ENCODE results near the gene MAGI3.

DNA sequence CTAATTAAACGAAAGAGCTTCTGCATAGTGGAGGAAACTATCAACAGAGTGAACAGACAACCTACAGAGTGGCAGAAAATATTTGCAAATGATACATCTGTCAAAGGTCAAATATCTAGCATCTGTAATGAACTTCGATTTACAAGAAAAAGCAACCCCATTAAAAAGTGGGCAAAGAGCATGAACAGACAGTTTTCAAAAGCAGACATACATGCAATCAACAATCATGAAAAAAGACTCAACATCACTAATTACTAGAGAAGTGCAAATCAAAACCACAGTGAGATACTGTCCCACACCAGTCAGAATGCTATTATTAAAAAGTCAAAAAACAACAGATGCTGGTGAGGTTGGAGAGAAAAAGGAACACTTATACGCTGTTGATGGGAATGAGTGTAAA lies 103.2 kb downstream of the MAGI3 start:
- TF ChIP-seq GATA3 (IDR thresholded peaks at IDR 0.05; ENCODE audit: low read depth, low read length) = no peak
- no peak for TF ChIP-seq GATA2 (IDR thresholded peaks at IDR 0.05; ENCODE audit: low read depth, low read length)
